Stimulated activated CD4-positive, alpha-beta T cell treated with anti-CD3 and anti-CD28 coated beads, Interleukin-4, amount 100 ng/mL, for 24 hours (primary cell): ENCODE measurements around the gene BTBD3.

Experiments used
- DNase-seq: peaks from one replicate; pipeline ENCODE4 v3.0.0-alpha.2; 2020

The BTBD3 gene

GRCh38 chr20:11917663-11918062 lies at the start of gene BTBD3:
Gene BTBD3, plus strand, starts transcription at chr20:11917893. Its CDS starts 383 bp downstream, at chr20:11918276.
- DNase-seq, result no peak

- DNase-seq, result no peak
Measured at GRCh38 chr20:11869641-11870040, 48.1 kb upstream of the BTBD3 start.

GRCh38 chr20:11870411-11870810 lies 47.3 kb upstream of the BTBD3 start:
- no peak for DNase-seq

DNA sequence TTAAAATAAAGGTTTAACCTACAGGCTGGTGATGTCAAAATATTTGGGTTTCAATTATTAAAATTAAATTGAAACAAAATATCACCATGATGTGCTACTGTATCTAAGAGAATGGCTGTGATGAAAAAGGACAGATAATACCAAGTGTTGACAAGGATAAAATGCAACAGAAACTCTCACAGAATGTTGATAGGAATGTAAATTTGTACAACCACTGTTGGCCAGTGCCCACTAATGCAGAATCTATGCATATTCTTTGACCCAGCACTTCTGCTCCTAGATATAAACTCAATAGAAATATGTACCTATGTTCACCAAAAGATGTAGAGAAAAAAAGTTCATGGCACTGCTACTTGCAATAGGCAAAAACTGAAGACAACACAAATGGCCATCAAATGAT lies 41.1 kb upstream of the BTBD3 start:
- no peak for DNase-seq

- no peak for DNase-seq
Measured at GRCh38 chr20:11880680-11881079, 37.0 kb upstream of the BTBD3 start.

GRCh38 chr20:11881449-11881848 lies 36.2 kb upstream of the BTBD3 start:
- DNase-seq, result no peak

DNA sequence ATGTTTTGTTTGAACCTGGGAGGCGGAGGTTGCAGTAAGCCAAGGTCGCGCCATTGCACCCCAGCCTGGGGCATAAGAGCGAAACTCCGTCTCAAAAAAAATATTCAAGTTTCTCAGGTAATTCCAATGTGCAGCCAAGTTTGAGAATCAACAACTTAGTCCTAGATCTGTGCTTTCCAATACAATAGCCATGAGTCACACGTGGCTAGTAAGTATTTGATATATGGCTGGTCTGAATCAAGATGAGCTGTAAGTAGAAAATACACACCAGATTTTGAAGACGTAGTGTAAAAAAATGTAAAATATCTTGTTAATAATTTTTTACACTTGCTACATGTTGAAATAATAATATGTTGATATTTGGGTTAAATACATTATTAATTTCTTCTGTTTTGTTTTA lies 35.0 kb upstream of the BTBD3 start:
- no peak for DNase-seq

DNA sequence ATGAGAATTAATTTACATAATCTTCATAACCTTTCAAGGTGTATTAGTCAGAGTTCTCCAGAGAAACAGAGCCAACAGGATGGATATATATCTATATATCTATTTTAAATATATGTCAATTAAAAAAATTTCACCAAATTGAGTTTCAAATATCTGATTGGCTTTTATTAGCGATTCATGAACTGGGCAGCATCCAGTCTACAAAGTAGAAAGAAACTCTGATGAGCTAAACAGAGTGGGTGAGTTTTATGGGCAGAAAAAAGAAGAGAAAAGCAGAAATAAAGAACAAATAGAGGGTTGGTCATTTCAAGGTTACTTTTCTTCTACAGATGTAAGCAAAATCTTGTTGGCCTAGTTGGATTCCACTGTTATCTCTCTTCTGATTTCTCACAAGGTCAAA lies 29.0 kb upstream of the BTBD3 start:
- no peak for DNase-seq

DNA sequence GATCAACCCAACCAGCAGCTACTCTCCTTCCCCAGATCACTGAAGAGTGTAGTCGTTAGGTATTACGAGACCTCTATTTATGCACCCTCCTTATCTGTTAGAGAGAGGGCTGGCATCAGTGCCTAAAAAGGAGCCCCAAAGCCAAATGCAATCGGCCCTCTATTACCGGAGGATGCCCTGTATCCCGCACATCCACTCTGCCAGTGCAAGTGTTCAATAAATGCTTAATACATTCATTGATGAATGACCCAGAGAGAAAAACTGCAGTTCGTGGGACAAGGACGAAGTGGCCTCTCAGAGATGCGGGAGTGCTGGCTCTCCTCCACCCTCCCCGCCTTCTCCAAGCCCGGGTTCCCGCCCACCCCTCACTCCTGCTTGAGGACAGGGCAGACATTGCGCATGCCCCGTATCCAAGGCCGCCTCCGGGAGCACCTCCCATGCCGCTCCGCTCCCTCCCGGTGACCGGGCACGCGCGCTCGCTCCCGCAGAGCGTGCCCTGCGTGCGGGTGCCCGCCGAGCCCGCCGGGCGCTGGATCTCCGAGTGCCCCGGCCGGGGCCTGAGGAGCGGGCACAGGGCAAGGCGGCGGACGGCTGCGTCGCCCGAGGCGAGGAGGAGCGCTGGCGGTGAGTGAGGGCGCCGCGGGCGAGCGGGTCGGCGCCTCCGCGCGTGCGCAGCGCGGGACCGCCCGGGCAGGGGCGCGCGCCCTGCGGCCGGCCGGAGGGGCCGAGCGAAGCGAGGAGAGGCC lies 27.2 kb upstream of the BTBD3 start:
- DNase-seq, result peak; percentile 48

DNA sequence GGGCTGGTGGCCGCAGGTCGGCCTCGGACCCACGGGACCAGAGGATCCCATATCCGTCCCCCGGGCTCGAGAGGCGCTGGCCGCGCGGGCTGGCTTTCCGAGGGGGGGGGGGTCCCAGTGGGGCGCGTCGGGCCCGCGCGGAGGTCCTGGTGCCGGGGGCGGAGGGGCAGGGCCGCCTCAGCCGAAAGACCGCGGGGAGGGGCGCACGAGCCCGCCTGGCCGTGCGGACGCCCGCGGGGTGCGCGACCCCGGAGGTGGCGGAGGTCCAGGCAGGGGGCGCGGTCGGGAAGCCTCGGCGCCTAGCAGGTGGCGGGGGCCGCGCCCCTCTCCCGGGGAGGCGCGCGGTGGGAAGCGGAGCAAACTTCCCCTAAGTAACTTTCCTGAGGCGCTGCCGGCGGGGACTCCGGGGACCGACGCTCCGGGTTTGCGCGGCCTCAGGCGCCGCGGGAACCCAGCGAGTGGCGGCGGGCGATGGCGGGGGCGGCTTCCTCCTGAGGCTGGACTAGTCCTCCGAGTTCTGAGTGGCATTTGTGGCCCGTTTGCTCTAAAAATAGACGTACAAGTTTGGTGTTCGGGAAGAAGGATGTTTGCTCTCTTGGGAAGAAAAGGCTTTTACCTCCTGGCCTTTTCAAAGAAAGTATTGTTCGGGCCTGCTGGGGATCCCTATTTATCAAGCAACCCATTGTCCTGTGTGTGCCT lies 26.5 kb upstream of the BTBD3 start:
- DNase-seq, result no peak

GRCh38 chr20:11891776-11892545 lies 25.7 kb upstream of the BTBD3 start:
- peak; percentile 32 for DNase-seq

DNA sequence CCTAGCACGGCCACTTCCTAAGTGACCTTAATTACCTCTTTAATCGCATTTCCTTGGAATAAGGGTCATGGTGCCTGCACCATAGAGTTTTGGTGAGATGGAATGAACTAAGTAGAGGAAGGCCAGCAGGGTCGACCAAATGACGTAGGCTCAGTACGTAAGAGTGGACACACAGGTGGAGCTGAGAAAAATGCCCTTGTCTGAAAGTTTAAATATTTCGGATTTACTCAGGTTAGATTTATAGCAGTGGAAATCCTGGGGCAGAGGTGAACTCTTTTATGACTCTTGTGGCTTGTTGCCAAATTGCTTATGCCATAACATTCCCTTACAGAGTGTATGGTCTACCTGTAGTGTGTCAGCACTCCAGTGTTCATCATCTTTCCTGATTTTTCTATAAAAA lies 23.6 kb upstream of the BTBD3 start:
- DNase-seq, result no peak

DNA sequence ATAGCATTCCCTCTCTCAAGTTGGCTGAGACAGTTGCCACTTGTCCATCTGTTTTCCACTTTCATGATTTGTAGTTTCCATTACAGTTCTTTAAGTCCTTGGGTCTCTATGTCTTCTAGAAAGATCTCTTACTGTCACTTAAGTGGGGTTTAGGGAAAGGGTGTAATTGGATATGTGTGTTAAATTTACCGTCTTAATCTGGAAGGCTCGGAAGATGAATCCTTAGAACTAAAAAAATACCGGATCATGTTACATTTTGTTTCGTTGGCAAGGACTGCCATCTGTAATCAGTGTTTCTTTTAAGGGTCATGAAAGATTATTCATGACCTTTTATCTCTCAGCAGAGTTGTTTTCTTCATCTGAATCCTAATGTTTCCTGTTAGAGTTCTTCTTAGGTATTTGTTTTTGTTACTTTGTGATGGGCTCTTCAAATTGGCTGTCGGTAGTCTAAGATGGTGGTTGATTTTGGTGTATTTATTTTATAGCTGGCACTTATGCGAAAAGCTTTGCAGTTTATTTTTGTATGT lies 21.8 kb upstream of the BTBD3 start:
- DNase-seq, result no peak

- no peak for DNase-seq
Measured at GRCh38 chr20:11901127-11901526, 16.6 kb upstream of the BTBD3 start.

DNA sequence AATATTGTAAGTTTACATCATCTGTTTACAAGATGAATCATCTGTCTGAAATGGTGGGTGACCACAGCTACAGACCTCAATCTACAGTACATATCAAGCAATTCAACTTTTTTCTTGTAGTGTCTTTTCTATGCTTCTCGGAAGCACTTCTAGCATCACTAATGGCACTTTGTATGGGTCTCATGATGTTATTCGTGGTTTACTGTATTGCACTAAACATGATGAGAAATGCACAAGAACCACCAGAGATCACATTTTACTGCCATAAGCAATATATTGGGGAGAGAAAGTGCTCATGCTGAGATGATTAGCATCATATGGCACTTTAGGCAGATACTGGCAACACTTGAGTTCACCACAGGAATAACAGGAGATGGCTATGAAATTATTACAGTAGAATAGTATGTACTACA lies 15.4 kb upstream of the BTBD3 start:
- no peak for DNase-seq

DNA sequence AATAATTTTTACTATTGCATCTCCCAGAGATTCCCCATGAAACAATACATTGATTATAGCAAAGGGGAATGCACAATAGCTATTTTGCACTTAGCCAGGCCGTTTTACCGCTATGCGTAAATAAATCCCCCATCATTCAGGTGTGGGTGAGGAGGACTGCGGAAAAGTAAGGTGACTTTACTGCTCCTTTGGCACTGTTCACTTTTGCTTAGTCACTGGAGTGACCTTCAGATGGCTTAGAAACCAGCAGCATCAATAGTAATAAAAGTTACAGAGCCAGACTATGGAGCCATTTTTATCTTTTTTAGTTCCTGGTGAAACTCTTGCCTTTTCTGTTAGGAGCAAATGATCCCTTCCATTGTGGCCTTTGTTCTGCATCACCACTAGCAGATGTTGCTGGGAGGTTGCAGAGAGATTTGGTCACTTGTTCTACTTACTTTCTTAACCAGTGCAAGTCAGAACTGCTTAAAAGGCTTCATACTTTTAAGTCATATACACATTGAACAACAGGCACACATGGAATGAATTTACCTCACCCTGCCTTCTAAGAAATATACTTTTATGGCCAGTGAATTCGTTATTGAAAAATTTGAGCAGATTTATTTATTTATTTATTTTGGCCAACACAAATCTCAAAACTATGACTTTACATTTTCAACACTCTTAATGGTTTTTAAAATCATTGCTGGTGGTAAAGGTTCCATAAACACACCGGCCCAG lies 12.1 kb upstream of the BTBD3 start:
- no peak for DNase-seq

- DNase-seq, result no peak
Measured at GRCh38 chr20:11906626-11907480, 10.8 kb upstream of the BTBD3 start.

GRCh38 chr20:11907621-11908020 lies 10.1 kb upstream of the BTBD3 start:
- DNase-seq, result no peak

DNA sequence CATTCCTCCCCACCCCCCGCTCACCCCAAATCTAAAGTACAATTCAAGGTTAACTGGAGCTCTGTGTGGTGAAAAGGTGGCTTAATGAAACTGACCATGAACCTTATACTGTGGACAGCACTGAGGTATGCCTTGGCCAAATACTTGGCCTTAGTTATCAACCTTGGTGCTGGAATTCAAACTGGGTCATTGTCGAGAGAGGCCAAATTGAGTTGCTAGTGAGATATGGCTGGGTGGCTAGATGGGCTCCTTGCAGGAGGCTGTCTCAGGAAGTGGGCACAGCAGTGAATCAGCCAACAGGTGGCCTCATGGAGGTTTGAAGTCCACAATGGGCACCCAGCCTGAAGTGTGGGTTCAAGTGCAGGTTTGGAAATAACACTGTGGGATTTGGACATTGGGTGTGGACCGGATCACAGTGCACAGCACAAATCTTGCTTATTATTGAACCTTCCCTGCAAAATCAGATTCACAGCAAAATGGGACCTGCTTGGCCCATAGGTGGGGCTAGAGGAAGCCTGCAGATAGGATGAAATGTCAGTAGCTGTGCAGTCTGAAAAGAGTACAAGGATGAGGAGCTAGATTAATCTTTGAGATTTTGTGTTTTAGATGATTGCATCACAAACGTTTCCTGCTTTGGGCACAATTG lies 5.6 kb upstream of the BTBD3 start:
- DNase-seq, result no peak

- no peak for DNase-seq
Measured at GRCh38 chr20:11912659-11913415, 4.9 kb upstream of the BTBD3 start.
